ENCODE results near the gene MGAT5. TPM values are rescaled to one million over a fixed set of nuclear protein-coding genes. Genes with fewer than 3 reads are reported as not detected.

Gene MGAT5
- total RNA-seq, 4 donors from 2014 or later = 32.4 to 65.9 (median 46.6) TPM

DNA sequence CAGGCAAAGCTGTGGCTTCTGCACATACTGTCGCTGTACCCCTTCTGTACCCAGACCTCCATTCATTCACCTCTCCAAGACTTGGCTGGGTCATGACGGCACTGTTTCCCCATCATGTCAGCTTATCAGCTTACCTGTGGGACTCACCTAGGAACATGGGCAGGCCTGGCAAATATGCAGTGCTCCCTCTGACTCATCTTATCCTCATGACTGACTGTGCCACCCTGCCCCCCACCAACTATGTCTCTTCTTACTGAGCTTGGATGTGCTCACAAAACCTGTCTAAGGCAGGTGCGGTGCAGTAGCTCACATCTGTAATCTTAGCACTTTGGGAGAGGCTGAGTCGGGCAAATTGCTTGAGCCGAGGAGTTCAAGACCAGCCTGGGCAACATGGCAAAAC, 152.4 kb downstream of the MGAT5 start:
- no peak for TF ChIP-seq POLR2AphosphoS5 (IDR thresholded peaks at IDR 0.05)
- TF ChIP-seq EP300 (IDR thresholded peaks at IDR 0.05) = no peak
- no peak for TF ChIP-seq CTCF (IDR thresholded peaks at IDR 0.05)
- no peak for ATAC-seq
- Histone ChIP-seq H3K4me3 (no peak overlapping the region), H3K4me1 (peaks cover 0 to 50% (median 13%) of the 10 kb centered on the region in 3 donors), H3K27me3 (no peaks in the 10 kb centered on the region), H3K9me3 (no peaks in the 10 kb centered on the region), H3K27ac (no peak overlapping the region), H3K36me3 (peaks cover 0 to 20% of the 10 kb centered on the region in 2 donors)
- 93 to 100% methylated on average over 2 to 3 of the region's 5 CpGs for WGBS, 2 donors (ENCODE audit: low coverage in 1 of 2)

DNA sequence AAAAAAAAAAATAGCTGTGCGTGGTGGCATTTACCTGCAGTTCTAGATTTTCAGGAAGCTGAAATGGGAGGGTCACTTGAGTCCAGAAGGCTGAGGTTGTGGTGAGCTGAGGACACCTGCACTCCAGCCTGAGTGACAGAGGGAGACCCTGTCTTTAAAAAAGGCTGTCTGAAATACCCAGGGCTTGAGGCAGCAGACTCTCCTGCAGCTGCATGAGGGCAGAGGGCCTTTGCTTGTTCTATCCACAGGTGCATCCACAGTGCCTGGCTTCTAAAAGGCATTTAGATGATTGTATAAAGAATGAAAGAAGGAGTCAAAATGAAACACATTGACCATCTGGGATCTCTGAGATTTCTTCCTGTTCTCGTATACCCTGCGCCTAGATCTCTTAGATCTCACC, 152.9 kb downstream of the MGAT5 start:
- Histone ChIP-seq H3K9me3 (no peaks in the 10 kb centered on the region), H3K4me3 (no peak overlapping the region), H3K4me1 (peaks cover 0 to 50% (median 13%) of the 10 kb centered on the region in 3 donors), H3K36me3 (peaks cover 0 to 20% of the 10 kb centered on the region in 2 donors), H3K27ac (no peak overlapping the region), H3K27me3 (no peaks in the 10 kb centered on the region)
- TF ChIP-seq POLR2A (IDR thresholded peaks at IDR 0.05) = no peak
- TF ChIP-seq EP300 (IDR thresholded peaks at IDR 0.05) = no peak
- TF ChIP-seq POLR2AphosphoS5 (IDR thresholded peaks at IDR 0.05) = no peak
- no peak for TF ChIP-seq CTCF (IDR thresholded peaks at IDR 0.05)
- 87 to 93% methylated on average over 3 of the region's 3 CpGs for WGBS, 2 donors (ENCODE audit: low coverage in 1 of 2)
- ATAC-seq = no peak

GRCh38 chr2:134407154-134407890, 153.4 kb downstream of the MGAT5 start:
- Histone ChIP-seq H3K27me3 (no peaks in the 10 kb centered on the region), H3K27ac (no peak overlapping the region), H3K4me3 (no peak overlapping the region), H3K9me3 (no peaks in the 10 kb centered on the region), H3K36me3 (peaks cover 0 to 20% of the 10 kb centered on the region in 2 donors), H3K4me1 (peaks cover 0 to 50% (median 11%) of the 10 kb centered on the region in 3 donors)
- WGBS, 2 donors (ENCODE audit: low coverage in 1 of 2) = 93 to 97% methylated on average over 3 to 4 of the region's 4 CpGs
- ATAC-seq = no peak
- TF ChIP-seq EP300 (IDR thresholded peaks at IDR 0.05) (no peak), CTCF (IDR thresholded peaks at IDR 0.05) (no peak), POLR2A (IDR thresholded peaks at IDR 0.05) (no peak), POLR2AphosphoS5 (IDR thresholded peaks at IDR 0.05) (no peak)

- no peak for TF ChIP-seq POLR2A (IDR thresholded peaks at IDR 0.05)
- no peak for ATAC-seq
- peaks cover 0 to 43% (median 11%) of the 10 kb centered on the region in 3 donors for H3K4me1 ChIP-seq
- H3K36me3 ChIP-seq = peaks cover 0 to 20% of the 10 kb centered on the region in 2 donors
- H3K4me3 ChIP-seq = no peak overlapping the region
- H3K9me3 ChIP-seq = no peaks in the 10 kb centered on the region
- 74 to 82% methylated on average over 3 of the region's 3 CpGs for WGBS, 2 donors (ENCODE audit: low coverage in 1 of 2)
- H3K27me3 ChIP-seq = no peaks in the 10 kb centered on the region
- H3K27ac ChIP-seq = no peak overlapping the region
Measured at GRCh38 chr2:134408386-134408785, 154.5 kb downstream of the MGAT5 start.

GRCh38 chr2:134408791-134409190, 154.9 kb downstream of the MGAT5 start:
- WGBS, 2 donors (ENCODE audit: low coverage in 1 of 2) = 66 to 80% methylated on average over 2 to 3 of the region's 3 CpGs
- Histone ChIP-seq H3K27ac (no peak overlapping the region), H3K4me1 (peaks cover 0 to 43% (median 11%) of the 10 kb centered on the region in 3 donors), H3K27me3 (no peaks in the 10 kb centered on the region), H3K36me3 (peaks cover 0 to 16% of the 10 kb centered on the region in 2 donors), H3K9me3 (no peaks in the 10 kb centered on the region), H3K4me3 (no peak overlapping the region)
- no peak for ATAC-seq
- no peak for TF ChIP-seq CTCF (IDR thresholded peaks at IDR 0.05)
- no peak for TF ChIP-seq POLR2A (IDR thresholded peaks at IDR 0.05)
